ENCODE measurements around the gene TMCC1.
A peak's percentile ranks its signal among the peaks of the same experiment; 100 is the strongest.
"Not testable (repeated sequence)": the region's sequence is repeated elsewhere in the genome, so short reads cannot be mapped to it uniquely, and the experiment has no call there.

Gene TMCC1

GRCh38 chr3:129715854-129716253, 177.7 kb downstream of the TMCC1 start:
- DNase-seq: no peak

GRCh38 chr3:129708328-129708861, 185.1 kb downstream of the TMCC1 start:
- DNase-seq: no peak

GRCh38 chr3:129705274-129705673, 188.2 kb downstream of the TMCC1 start:
- DNase-seq: no peak

GRCh38 chr3:129703913-129704312, 189.6 kb downstream of the TMCC1 start:
- DNase-seq: no peak

- DNase-seq: no peak
Observed at GRCh38 chr3:129702934-129703712, 190.4 kb downstream of the TMCC1 start.

GRCh38 chr3:129701161-129701560, 192.3 kb downstream of the TMCC1 start:
- DNase-seq: no peak

GRCh38 chr3:129699612-129700011, 193.9 kb downstream of the TMCC1 start:
- DNase-seq: no peak

GRCh38 chr3:129699199-129699598, 194.3 kb downstream of the TMCC1 start:
- DNase-seq: peak; percentile 16

- DNase-seq: no peak
Observed at GRCh38 chr3:129697229-129697969, 196.1 kb downstream of the TMCC1 start.

- DNase-seq: not testable (repeated sequence)
Observed at GRCh38 chr3:129696430-129696829, 197.1 kb downstream of the TMCC1 start.

- DNase-seq: no peak
Observed at GRCh38 chr3:129695230-129695629, 198.3 kb downstream of the TMCC1 start.

- no peak for DNase-seq
Observed at GRCh38 chr3:129694228-129694627, 199.3 kb downstream of the TMCC1 start.

GRCh38 chr3:129692743-129693142, 200.8 kb downstream of the TMCC1 start:
- DNase-seq: no peak

GRCh38 chr3:129690963-129691362, 202.5 kb downstream of the TMCC1 start:
- DNase-seq: no peak

GRCh38 chr3:129690406-129690805, 203.1 kb downstream of the TMCC1 start:
- peak; percentile 82 for DNase-seq

GRCh38 chr3:129689036-129689435, 204.5 kb downstream of the TMCC1 start:
- no peak for DNase-seq

- DNase-seq: no peak
Observed at GRCh38 chr3:129688271-129688895, 205.1 kb downstream of the TMCC1 start.

- no peak for DNase-seq
Observed at GRCh38 chr3:129687586-129688125, 205.9 kb downstream of the TMCC1 start.

GRCh38 chr3:129686941-129687340, 206.6 kb downstream of the TMCC1 start:
- no peak for DNase-seq

GRCh38 chr3:129684270-129684669, 209.2 kb downstream of the TMCC1 start:
- DNase-seq: no peak

GRCh38 chr3:129683201-129683600, 210.3 kb downstream of the TMCC1 start:
- DNase-seq: no peak

GRCh38 chr3:129676985-129677384, 216.5 kb downstream of the TMCC1 start:
- no peak for DNase-seq

GRCh38 chr3:129674798-129675123, 218.8 kb downstream of the TMCC1 start:
- not testable (repeated sequence) for DNase-seq

Data from CD4-positive, alpha-beta T cell treated with Interleukin-10 for 1 hour (primary cell).